GM19043 (cell line): ENCODE results near the gene IRGQ.
"Not testable (repeated sequence)": the region's sequence is repeated elsewhere in the genome, so short reads cannot be mapped to it uniquely, and the experiment has no call there.

Experiments used
- ATAC-seq: cut with Tn5 transposase; IDR thresholded peaks from one replicate; pipeline ENCODE4 v1.9.1; 2021; ENCODE audit warnings: low read depth; ENCODE audit not compliant: unreplicated experiment

The IRGQ gene

GRCh38 chr19:43599635-43600295 lies 3.8 kb upstream of the IRGQ start:
- ATAC-seq: no peak

- ATAC-seq: no peak
Observed at GRCh38 chr19:43598445-43599240, 2.7 kb upstream of the IRGQ start.

- no peak for ATAC-seq
Observed at GRCh38 chr19:43597876-43598275, 1.9 kb upstream of the IRGQ start.

- ATAC-seq: no peak
Observed at GRCh38 chr19:43596842-43597461, 1.0 kb upstream of the IRGQ start.

GRCh38 chr19:43595605-43595998 lies 332 bp downstream of the IRGQ start:
- no peak for ATAC-seq

- ATAC-seq: no peak
Observed at GRCh38 chr19:43594710-43595604, 977 bp downstream of the IRGQ start.

- no peak for ATAC-seq
Observed at GRCh38 chr19:43594081-43594697, 1.7 kb downstream of the IRGQ start.

- ATAC-seq: no peak
Observed at GRCh38 chr19:43592800-43593350, 3.1 kb downstream of the IRGQ start.

GRCh38 chr19:43591904-43592772 lies 3.8 kb downstream of the IRGQ start:
- ATAC-seq: no peak

- no peak for ATAC-seq
Observed at GRCh38 chr19:43589678-43590077, 6.3 kb downstream of the IRGQ start.

- no peak for ATAC-seq
Observed at GRCh38 chr19:43589277-43589676, 6.7 kb downstream of the IRGQ start.

GRCh38 chr19:43587029-43587428 lies 8.9 kb downstream of the IRGQ start:
- not testable (repeated sequence) for ATAC-seq

- no peak for ATAC-seq
Observed at GRCh38 chr19:43586346-43586745, 9.6 kb downstream of the IRGQ start.

GRCh38 chr19:43584484-43584883 lies 11.4 kb downstream of the IRGQ start:
- ATAC-seq: no peak

GRCh38 chr19:43582495-43582894 lies 13.4 kb downstream of the IRGQ start:
- ATAC-seq: no peak

- ATAC-seq: no peak
Observed at GRCh38 chr19:43581467-43581866, 14.5 kb downstream of the IRGQ start.

- ATAC-seq: no peak
Observed at GRCh38 chr19:43578787-43579186, 17.1 kb downstream of the IRGQ start.

- no peak for ATAC-seq
Observed at GRCh38 chr19:43575955-43576878, 19.7 kb downstream of the IRGQ start.
